ENCODE results near the gene CLIC4.

DNA sequence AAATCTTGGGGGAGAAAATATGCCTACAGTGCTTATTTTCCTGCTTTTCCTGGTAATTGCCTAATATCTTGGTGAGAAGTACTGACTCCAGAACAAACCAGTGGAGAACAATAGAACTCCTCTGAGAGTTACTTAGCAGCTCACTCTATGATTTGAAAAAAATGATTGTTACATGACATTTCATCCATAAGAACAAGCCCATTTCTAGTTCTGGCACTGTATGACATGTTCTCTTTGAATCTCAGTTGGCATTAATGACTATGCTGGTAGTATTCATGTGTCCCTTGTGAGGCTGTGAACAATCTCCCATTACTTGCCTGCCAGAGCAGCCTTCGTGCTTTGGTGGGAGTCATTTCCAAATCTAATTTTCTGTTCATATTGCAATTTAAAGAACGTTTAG, 58.0 kb downstream of the CLIC4 start:
- TF ChIP-seq, protein P1, sequence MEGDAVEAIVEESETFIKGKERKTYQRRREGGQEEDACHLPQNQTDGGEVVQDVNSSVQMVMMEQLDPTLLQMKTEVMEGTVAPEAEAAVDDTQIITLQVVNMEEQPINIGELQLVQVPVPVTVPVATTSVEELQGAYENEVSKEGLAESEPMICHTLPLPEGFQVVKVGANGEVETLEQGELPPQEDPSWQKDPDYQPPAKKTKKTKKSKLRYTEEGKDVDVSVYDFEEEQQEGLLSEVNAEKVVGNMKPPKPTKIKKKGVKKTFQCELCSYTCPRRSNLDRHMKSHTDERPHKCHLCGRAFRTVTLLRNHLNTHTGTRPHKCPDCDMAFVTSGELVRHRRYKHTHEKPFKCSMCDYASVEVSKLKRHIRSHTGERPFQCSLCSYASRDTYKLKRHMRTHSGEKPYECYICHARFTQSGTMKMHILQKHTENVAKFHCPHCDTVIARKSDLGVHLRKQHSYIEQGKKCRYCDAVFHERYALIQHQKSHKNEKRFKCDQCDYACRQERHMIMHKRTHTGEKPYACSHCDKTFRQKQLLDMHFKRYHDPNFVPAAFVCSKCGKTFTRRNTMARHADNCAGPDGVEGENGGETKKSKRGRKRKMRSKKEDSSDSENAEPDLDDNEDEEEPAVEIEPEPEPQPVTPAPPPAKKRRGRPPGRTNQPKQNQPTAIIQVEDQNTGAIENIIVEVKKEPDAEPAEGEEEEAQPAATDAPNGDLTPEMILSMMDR (conservative IDR thresholded peaks at IDR 0.05; ENCODE audit: low read length), result no peak
- no peak for TF ChIP-seq EZH2phosphoT487 (IDR thresholded peaks at IDR 0.05; ENCODE audit: borderline replicate concordance)
